Activated T-helper 1 cell treated with anti-CD3 and anti-CD28 coated beads, Interleukin-12 subunit alpha, Interleukin-12 subunit beta, Interleukin-2, Interleukin-4 antibody, amounts not matched to agents 30 ng/mL and 10 ng/mL and 1 ng/mL, durations not matched to agents 14 hours and 24 hours and 36 hours (primary cell): ENCODE data around the gene ANXA3. TPM values are rescaled to one million over a fixed set of nuclear protein-coding genes. Genes with fewer than 3 reads are reported as not detected.

ENCODE experiments used
- DNase-seq: peaks from one replicate; pipeline ENCODE4 v3.0.0; 2021; ENCODE audit warnings: low spot score
- H3K27ac Mint-ChIP-seq: one replicate; pipeline ENCODE4 v1.8.0; 2021; ENCODE audit warnings: mild to moderate bottlenecking, mixed read lengths
- H3K27me3 Mint-ChIP-seq: one replicate; pipeline ENCODE4 v1.8.0; 2022; ENCODE audit warnings: mild to moderate bottlenecking, moderate library complexity, mixed read lengths; ENCODE audit not compliant: insufficient read depth
- H3K36me3 Mint-ChIP-seq: one replicate; pipeline ENCODE4 v1.8.0; 2021; ENCODE audit warnings: low read depth, mixed read lengths
- H3K4me1 Mint-ChIP-seq: one replicate; pipeline ENCODE4 v1.8.0; 2021; ENCODE audit warnings: low read depth, mixed read lengths
- H3K4me3 Mint-ChIP-seq: one replicate; pipeline ENCODE4 v1.8.0; 2021; ENCODE audit warnings: mild to moderate bottlenecking, moderate library complexity, mixed read lengths
- H3K9me3 Mint-ChIP-seq: one replicate; pipeline ENCODE4 v1.8.0; 2021; ENCODE audit warnings: mixed read lengths
- intact Hi-C: fragments of 100-400 bp; cut with micrococcal nuclease; formaldehyde crosslinking; loops from one replicate; pipeline ENCODE4 v1.15.1; 2024
- total RNA-seq: library from RNA; stranded (reverse); gene quantifications from 2 replicates; pipeline ENCODE4 v1.2.3, GENCODE V29; 2022

Gene ANXA3
- total RNA-seq, 1 donor from 2014 or later: 9.2 TPM

DNA sequence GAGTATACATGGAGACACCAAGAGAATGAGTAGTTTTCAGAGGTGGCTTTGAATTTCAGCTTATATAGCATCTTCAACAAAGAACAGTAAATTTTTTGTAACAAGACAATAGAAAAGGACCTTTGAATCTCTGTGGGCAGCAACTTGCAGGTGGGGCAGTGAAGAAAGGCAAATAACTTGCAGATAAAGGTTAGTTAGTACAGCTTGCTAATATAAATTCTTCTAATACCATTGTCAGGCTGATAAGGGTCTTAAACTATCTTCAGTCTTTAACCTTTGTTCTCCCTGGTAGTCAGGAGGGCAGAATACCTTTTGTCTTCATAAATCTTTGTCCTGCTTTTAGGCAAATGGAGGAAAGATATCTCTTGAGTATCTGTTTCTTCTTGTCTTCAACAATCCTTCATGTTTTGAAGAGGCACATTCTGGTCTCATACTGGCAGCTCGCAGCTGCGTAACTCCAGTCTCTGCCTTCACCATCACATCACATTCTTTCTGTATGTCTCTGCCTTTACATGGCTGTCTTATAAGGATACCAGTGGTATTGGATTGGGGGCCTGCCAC lies 16.0 kb downstream of the ANXA3 start:
- peaks cover 29% of the 10 kb centered on the region for H3K4me1 Mint-ChIP-seq
- no peak for DNase-seq
- H3K4me3 Mint-ChIP-seq: no peak overlapping the region
- H3K27ac Mint-ChIP-seq: no peak overlapping the region
- peaks cover 2% of the 10 kb centered on the region for H3K27me3 Mint-ChIP-seq
- H3K36me3 Mint-ChIP-seq: peaks cover 13% of the 10 kb centered on the region
- intact Hi-C loops: no loop called here
- H3K9me3 Mint-ChIP-seq: no peaks in the 10 kb centered on the region

DNA sequence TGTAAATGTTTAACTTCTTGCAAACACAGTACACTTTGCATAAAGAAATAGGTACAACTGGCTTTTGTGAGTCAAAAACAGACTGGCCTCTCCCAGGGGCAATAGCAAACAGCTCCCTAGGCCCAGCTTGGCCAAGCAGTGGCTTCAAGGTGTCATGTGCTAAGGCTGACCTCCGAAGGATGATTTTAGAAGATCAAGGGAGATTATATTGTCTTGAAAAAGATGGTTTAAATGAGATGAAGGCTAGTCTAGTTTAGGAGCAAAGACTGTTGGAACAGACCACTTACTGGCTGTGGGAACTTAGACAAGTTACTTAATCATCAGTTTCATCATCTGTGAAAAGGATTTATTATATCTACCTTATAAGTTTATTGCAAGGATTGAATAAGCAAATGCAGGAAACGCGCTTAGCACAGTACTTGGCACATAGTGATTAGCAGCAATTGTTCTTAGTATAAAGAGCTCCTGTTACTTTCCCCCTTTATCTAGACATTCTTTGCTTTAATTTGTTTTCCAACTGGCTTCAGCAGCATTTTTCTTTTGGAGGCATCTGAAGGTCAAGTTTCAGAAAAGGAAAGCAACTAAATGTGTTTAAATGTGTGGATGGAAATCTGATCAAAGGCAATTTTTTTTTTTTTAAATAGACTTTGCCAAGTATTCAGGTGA lies 17.2 kb downstream of the ANXA3 start:
- Mint-ChIP-seq H3K4me3 (no peak overlapping the region), H3K27me3 (no peaks in the 10 kb centered on the region), H3K27ac (no peak overlapping the region), H3K9me3 (no peaks in the 10 kb centered on the region), H3K36me3 (peaks cover 15% of the 10 kb centered on the region), H3K4me1 (peaks cover 29% of the 10 kb centered on the region)
- intact Hi-C loops: no loop called here
- no peak for DNase-seq

DNA sequence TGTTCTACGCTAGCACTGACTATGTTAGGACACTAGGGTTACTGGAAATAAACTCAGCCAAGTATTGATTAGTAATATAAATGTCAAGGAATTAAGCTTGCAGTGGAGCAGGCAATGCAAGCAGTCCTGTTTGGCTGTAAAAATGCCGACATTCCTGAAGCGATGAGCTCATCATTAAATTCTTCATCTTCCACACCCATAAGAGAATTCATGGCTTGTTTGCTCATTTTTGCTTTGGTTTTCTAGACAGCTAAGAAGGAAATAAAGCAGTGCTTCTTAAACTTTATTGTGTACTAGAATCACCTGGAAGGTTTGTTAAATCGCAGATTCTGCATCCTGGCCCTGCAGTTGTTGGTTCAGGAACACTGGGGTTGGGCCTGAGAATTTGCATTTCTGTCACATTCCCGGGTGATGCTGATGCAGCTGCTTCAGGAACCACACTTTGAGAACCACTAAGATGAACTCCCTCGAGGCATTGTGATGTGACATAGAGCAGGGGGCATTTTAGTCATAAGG lies 17.8 kb downstream of the ANXA3 start:
- H3K4me1 Mint-ChIP-seq: peaks cover 27% of the 10 kb centered on the region
- intact Hi-C loops: no loop called here
- H3K36me3 Mint-ChIP-seq: peaks cover 15% of the 10 kb centered on the region
- H3K4me3 Mint-ChIP-seq: no peak overlapping the region
- no peak for DNase-seq
- no peaks in the 10 kb centered on the region for H3K9me3 Mint-ChIP-seq
- H3K27ac Mint-ChIP-seq: no peak overlapping the region
- H3K27me3 Mint-ChIP-seq: no peaks in the 10 kb centered on the region

- intact Hi-C loops: no loop called here
- peaks cover 13% of the 10 kb centered on the region for H3K36me3 Mint-ChIP-seq
- DNase-seq: no peak
- H3K4me1 Mint-ChIP-seq: peaks cover 23% of the 10 kb centered on the region
- no peaks in the 10 kb centered on the region for H3K9me3 Mint-ChIP-seq
- H3K27ac Mint-ChIP-seq: no peak overlapping the region
- no peak overlapping the region for H3K4me3 Mint-ChIP-seq
- no peaks in the 10 kb centered on the region for H3K27me3 Mint-ChIP-seq
Observed at GRCh38 chr4:78570117-78570516, 18.5 kb downstream of the ANXA3 start.

DNA sequence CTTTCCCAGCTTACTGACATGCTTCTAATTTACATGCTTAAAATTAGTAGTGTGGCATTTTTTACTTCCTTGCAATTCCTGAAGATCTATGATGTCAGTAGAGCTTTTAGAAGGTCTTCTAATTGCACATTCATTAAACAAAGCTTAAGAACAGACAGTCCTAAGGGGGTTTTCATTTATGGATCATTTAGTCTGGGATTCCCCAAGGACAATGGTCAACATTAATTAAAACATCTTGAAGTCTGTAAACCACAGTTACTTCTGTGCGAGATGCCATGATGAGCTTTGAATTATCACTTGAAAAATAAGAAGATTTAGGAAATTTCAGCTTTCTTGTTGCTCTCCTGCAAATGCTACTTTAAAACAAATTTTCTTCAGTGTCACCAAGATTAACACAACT lies 20.2 kb downstream of the ANXA3 start:
- peaks cover 12% of the 10 kb centered on the region for H3K4me1 Mint-ChIP-seq
- no peak for DNase-seq
- H3K9me3 Mint-ChIP-seq: no peaks in the 10 kb centered on the region
- peaks cover 17% of the 10 kb centered on the region for H3K36me3 Mint-ChIP-seq
- H3K27me3 Mint-ChIP-seq: no peaks in the 10 kb centered on the region
- intact Hi-C loops: no loop called here
- H3K4me3 Mint-ChIP-seq: no peak overlapping the region
- H3K27ac Mint-ChIP-seq: no peak overlapping the region

- intact Hi-C loops: no loop called here
- Mint-ChIP-seq H3K4me1 (no peaks in the 10 kb centered on the region), H3K27ac (no peak overlapping the region), H3K27me3 (no peaks in the 10 kb centered on the region), H3K9me3 (no peaks in the 10 kb centered on the region), H3K36me3 (peaks cover 31% of the 10 kb centered on the region), H3K4me3 (no peak overlapping the region)
- DNase-seq: no peak
Observed at GRCh38 chr4:78578674-78579425, 27.3 kb downstream of the ANXA3 start.

DNA sequence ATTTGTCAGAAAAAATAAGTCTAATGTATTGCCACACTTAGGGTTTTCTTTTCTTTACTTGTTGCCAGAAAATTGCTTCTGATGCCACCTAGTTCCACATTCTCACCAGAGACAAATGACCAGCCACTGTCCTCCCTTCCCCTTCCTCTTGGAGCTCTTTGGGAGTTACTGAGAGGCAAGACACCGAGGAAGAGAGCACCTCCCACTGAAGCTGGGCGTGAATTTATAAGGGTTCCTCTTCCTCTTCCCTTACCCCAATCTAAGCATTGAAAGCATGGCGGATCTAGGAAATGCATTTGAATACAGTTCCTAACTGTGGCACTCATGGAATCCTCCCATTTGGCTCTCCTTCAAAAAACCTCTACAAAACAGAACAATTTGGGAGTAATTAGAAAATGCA lies 30.0 kb downstream of the ANXA3 start:
- no peak for DNase-seq
- Mint-ChIP-seq H3K4me1 (no peaks in the 10 kb centered on the region), H3K27me3 (no peaks in the 10 kb centered on the region)

GRCh38 chr4:78584863-78585547 lies 33.4 kb downstream of the ANXA3 start:
- Mint-ChIP-seq H3K36me3 (peaks cover 25% of the 10 kb centered on the region), H3K9me3 (no peaks in the 10 kb centered on the region), H3K4me1 (no peaks in the 10 kb centered on the region), H3K4me3 (no peak overlapping the region), H3K27me3 (no peaks in the 10 kb centered on the region), H3K27ac (no peak overlapping the region)
- no peak for DNase-seq
- intact Hi-C loops: no loop called here

More for the DNA sequence above, 30.0 kb downstream of the ANXA3 start:
- no peak overlapping the region for H3K27ac Mint-ChIP-seq
- intact Hi-C loops: no loop called here
- no peak overlapping the region for H3K4me3 Mint-ChIP-seq
- H3K9me3 Mint-ChIP-seq: no peaks in the 10 kb centered on the region
- H3K36me3 Mint-ChIP-seq: peaks cover 30% of the 10 kb centered on the region

DNA sequence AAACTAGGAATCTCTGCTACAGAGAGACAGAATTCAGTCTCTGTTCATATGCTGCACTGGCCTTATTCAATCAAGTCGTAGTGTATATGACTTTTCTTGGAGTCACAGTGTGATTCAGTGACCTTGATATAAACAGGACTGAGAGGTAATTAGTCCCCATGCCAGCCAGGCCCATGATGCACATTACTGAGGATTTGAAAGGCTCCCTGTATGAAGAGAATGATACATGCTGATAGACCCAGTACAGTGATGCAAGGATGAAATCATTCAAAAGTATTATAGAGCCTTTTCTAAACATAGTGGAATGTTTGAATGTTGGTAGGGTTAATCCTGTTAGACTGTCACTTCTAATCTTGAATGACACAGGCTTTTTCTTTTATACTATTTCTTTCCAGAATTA lies 34.1 kb downstream of the ANXA3 start:
- DNase-seq: no peak
- no peaks in the 10 kb centered on the region for H3K27me3 Mint-ChIP-seq
- no peak overlapping the region for H3K27ac Mint-ChIP-seq
- H3K4me1 Mint-ChIP-seq: no peaks in the 10 kb centered on the region
- intact Hi-C loops: no loop called here
- peaks cover 22% of the 10 kb centered on the region for H3K36me3 Mint-ChIP-seq
- H3K9me3 Mint-ChIP-seq: no peaks in the 10 kb centered on the region
- no peak overlapping the region for H3K4me3 Mint-ChIP-seq

DNA sequence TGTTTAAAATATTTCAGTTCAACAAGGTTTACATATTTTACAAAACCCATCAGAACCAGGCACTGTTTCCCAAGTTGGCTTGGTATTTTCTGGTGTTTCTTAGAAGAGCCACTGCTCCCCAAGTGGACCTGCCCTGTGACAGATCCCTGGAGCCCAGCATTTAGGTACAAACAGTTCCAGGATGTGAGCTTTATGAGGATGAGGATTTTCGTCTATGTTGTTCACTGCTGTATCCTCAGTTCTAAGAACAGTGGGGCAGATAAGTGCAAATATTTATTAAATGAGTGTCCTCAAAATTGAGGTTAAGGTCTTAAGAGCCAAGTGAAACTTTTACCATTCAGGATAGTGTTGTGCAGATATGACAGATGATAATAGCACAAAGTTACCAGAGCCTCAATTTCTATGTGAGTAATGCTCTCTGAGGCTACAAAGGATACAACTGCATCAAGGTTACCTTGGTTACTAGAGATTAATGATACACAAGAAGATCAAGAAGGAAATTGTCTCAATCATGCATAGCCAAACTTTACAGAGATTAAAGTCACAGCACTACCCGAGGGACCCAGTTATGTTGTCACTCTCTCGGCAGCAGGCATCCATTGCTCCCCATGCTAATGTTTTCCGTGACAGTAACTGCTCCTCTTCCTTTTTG lies 37.5 kb downstream of the ANXA3 start:
- H3K4me1 Mint-ChIP-seq: no peaks in the 10 kb centered on the region
- no peak for DNase-seq
- intact Hi-C loops: no loop called here
- H3K27ac Mint-ChIP-seq: no peak overlapping the region
- no peaks in the 10 kb centered on the region for H3K27me3 Mint-ChIP-seq
- H3K4me3 Mint-ChIP-seq: no peak overlapping the region
- no peaks in the 10 kb centered on the region for H3K9me3 Mint-ChIP-seq
- H3K36me3 Mint-ChIP-seq: peaks cover 15% of the 10 kb centered on the region

- peaks cover 21% of the 10 kb centered on the region for H3K36me3 Mint-ChIP-seq
- H3K4me1 Mint-ChIP-seq: no peaks in the 10 kb centered on the region
- intact Hi-C loops: no loop called here
- no peaks in the 10 kb centered on the region for H3K9me3 Mint-ChIP-seq
- no peak overlapping the region for H3K27ac Mint-ChIP-seq
- no peaks in the 10 kb centered on the region for H3K27me3 Mint-ChIP-seq
- no peak overlapping the region for H3K4me3 Mint-ChIP-seq
- DNase-seq: no peak
Observed at GRCh38 chr4:78591404-78591803, 39.8 kb downstream of the ANXA3 start.

GRCh38 chr4:78592088-78592783 lies 40.7 kb downstream of the ANXA3 start:
- Mint-ChIP-seq H3K4me3 (no peak overlapping the region), H3K27ac (no peak overlapping the region), H3K27me3 (no peaks in the 10 kb centered on the region), H3K36me3 (peaks cover 18% of the 10 kb centered on the region), H3K4me1 (no peaks in the 10 kb centered on the region), H3K9me3 (no peaks in the 10 kb centered on the region)
- intact Hi-C loops: loop anchor here (1.0 kb wide), 1 partner anchor 271 kb away; no protein-coding TSS in a partner anchor
- DNase-seq: no peak
